RWPE1 (cell line): ENCODE data around the gene KRTAP5-2.
A peak's percentile ranks its signal among the peaks of the same experiment; 100 is the strongest.

Experiments
- CTCF ChIA-PET: fragments of 350-600 bp; sonication (Branson Sonifier 250); formaldehyde crosslinking; extraction: SDS; loops from one replicate; lab custom pipeline; 2021; lab: Yijun Ruan, JAX
- POLR2A ChIA-PET: fragments of 400-600 bp; formaldehyde crosslinking; extraction: SDS; loops from one replicate; lab custom pipeline; 2020; ENCODE audit warnings: antibody characterized with exemption; ENCODE audit not compliant: low non-redundant PET; lab: Yijun Ruan, JAX
- DNase-seq: peaks from one replicate; pipeline ENCODE4 v3.0.0; 2012; ENCODE audit warnings: low spot score
- H3K27ac ChIP-seq: fragments of 450-650 bp; 2 replicates; pipeline ENCODE4 v1.5.1; 2017
- TF ChIP-seq, protein P1 (sequence below): fragments of 450-650 bp; conservative IDR thresholded peaks from 2 replicates; pipeline ENCODE4 v1.5.1; 2017; ENCODE audit warnings: low read depth, mild to moderate bottlenecking

Gene KRTAP5-2

DNA sequence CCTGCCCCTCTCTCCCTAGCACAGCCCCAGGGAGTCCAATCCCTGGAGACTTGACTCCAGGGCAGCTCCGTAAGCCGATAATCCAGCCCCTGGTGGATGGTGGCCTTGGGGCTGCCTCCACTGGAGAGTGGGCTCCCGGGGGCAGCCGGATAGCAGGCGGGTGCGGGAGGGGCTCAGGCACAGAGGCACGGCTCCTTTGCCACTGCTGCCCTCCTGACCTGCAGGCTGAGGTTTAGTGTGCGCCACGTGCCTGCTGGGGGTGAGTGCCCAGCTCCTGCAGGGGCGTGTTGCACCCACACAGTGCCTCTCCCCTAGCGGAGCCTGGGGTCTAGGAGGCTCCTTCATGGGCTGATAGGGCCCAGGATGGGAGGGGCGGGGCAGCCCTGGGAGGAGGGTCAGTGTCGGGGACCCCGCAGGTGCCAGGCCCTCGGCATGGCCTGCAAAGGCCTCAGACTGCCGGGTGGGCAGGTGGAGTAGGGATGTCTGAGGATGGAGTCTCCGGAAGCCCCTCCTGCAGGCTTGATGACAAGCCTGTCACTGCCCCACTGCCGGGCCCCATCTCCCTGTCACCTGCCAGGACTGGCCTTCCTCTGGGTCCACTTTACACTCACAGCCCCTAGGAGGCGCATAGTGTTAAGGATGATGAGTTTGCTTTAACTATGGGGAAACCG is 31.6 kb downstream of the KRTAP5-2 start:
- TF ChIP-seq, protein P1, sequence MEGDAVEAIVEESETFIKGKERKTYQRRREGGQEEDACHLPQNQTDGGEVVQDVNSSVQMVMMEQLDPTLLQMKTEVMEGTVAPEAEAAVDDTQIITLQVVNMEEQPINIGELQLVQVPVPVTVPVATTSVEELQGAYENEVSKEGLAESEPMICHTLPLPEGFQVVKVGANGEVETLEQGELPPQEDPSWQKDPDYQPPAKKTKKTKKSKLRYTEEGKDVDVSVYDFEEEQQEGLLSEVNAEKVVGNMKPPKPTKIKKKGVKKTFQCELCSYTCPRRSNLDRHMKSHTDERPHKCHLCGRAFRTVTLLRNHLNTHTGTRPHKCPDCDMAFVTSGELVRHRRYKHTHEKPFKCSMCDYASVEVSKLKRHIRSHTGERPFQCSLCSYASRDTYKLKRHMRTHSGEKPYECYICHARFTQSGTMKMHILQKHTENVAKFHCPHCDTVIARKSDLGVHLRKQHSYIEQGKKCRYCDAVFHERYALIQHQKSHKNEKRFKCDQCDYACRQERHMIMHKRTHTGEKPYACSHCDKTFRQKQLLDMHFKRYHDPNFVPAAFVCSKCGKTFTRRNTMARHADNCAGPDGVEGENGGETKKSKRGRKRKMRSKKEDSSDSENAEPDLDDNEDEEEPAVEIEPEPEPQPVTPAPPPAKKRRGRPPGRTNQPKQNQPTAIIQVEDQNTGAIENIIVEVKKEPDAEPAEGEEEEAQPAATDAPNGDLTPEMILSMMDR = no peak
- ChIA-PET CTCF (interaction anchor here (1.4 to 4.8 kb wide), 2 partner anchors 8 to 13 kb away, joined by 3 to 26 read pairs; no protein-coding TSS in a partner anchor), POLR2A (no interaction called here)
- no peak overlapping the region for H3K27ac ChIP-seq
- DNase-seq = no peak

DNA sequence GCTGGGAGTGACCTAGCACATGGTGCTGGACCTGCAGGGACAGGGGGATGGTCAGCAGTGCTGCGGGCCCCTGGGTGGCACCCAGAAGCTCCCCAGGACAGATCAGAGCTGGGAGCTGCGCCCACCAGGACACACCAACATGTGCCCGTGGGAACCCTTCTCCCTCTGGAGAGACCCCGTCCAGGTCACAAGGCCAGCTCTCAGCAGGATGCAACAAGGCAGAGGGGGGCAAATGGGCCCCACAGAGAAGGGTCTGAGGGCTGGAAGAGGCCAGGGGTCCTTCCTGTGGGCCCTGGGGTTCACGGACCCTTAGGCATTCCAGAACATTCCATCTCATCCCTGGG is 32.2 kb downstream of the KRTAP5-2 start:
- no peak for DNase-seq
- TF ChIP-seq, protein P1 = no peak
- no peak overlapping the region for H3K27ac ChIP-seq
- ChIA-PET POLR2A (no interaction called here), CTCF (interaction anchor here (1.4 to 4.8 kb wide), 2 partner anchors 8 to 13 kb away, joined by 3 to 26 read pairs; no protein-coding TSS in a partner anchor)

DNA sequence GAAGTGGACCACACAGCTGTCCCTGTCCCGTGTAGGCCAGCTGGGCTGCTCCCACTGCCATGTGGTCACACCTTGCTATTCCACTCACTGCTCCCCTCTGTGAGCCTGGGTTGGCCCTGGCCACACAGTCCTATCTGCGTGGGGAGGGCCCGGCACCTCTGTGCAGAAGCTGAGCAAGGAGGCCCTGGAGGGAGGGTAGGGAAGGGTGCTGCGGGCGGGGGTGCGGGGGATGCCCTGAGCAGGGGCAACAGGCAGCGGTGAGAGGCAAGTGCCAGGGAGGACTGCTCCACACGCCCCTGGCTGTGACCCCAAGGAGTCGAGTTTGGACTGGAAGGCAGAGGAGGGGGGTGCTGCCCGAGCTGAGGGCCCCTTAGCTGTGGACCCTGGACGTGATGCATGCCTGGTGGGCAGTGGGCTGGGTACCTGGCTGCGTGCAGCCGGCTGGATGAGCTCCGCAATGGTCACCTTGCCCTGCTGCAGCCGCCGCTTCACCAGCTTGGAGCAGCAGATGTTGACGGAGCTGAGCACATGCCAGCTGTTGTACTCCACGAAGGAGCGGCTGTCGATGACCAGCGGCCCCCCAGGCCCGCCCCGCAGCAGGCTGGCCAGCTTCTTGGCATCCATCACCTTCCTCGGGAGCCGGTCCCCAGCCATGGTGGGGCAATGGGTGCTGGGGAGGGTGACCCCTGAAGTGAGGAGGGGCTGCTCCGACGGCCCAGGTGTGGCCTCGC is 32.8 kb downstream of the KRTAP5-2 start:
- TF ChIP-seq, protein P1 = no peak
- POLR2A ChIA-PET = no interaction called here
- no peak for DNase-seq
- no peak overlapping the region for H3K27ac ChIP-seq
- CTCF ChIA-PET = interaction anchor here (0.6 to 4.8 kb wide), 4 partner anchors 9 to 1252 kb away, joined by 3 to 26 read pairs (median 4); no protein-coding TSS in a partner anchor

DNA sequence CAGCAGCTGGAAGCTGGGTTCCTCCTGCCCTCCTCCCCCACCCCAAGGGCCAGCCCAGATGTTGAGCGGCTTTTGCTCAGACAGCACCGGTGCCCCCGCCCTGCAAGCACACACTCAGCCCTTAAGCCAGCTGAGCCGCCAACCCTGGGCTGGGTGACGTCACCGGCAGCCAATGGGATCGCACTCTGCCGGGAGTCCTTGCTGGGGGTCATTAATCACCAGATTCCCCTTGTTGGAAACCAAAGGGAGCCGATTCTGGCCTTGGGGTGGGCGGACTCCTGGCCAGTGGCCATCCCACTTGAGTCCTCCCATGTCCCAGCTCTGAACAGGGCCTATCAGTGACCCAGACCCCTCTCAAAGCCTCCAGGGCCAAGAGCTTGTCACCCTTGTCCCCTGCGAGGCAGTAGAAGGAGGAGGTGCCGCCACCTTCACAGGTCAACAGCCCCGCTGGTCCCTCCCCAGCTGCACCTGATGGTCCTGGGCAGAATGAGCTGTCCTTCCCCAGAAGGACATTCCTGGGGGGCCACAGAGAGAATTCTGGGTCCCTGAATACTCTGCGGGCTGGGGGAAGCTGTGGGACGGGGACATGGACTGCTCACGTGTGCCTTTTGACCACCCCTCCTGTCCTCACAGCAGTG is 33.4 kb downstream of the KRTAP5-2 start:
- peak; percentile 64 for DNase-seq
- H3K27ac ChIP-seq = no peak overlapping the region
- TF ChIP-seq, protein P1 = no peak
- ChIA-PET POLR2A (no interaction called here), CTCF (interaction anchor here (0.6 to 4.8 kb wide), 4 partner anchors 10 to 1252 kb away, joined by 3 to 26 read pairs (median 4); no protein-coding TSS in a partner anchor)

DNA sequence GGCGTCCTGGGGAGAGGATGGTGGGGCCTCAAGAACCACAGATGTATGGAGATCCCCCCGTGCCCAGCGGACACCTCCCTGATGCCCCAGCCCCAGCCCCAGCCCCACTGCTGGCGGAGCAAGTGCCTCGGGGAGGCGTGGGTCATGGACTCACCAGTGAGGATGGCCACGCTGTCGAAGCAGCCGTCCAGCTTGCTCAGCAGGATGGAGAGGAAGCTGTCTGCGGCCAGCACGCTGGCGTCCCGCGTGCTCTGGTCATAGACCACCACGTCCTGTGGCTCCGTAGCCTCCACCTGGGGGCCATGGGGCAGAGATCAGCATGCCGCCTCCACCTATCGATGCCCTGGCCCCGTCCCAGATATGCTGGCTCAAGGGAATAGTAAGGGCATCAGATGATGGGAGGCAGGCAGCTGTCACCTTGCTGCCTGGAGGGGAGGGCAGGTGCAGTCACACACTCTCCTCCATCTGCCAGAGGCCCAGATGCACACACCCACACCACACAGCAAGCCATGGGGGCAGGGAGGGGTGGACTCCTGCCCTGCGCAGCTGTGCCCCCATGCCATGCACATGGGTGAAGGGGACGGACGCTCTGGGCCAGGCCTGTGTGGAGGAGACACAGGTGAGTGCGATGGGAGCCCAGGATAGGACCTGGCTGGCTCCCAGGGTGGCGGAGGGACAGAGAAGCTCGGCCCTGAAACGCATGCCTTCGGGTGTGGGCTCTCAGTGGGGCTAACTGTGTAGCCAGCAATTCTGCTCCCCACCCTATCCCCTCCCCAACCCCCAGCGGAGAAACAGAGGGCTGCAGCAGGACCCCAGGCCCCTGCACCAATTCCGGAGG is 34.2 kb downstream of the KRTAP5-2 start:
- ChIA-PET POLR2A (no interaction called here), CTCF (interaction anchor here (0.6 to 4.8 kb wide), 2 partner anchors 10 to 31 kb away, joined by 3 to 26 read pairs; no protein-coding TSS in a partner anchor)
- no peak for DNase-seq
- no peak overlapping the region for H3K27ac ChIP-seq
- TF ChIP-seq, protein P1 = no peak
